ENCODE data around the gene FRMD5. TPM values are rescaled to one million over a fixed set of nuclear protein-coding genes. Genes with fewer than 3 reads are reported as not detected.

FRMD5 gene
- total RNA-seq, 1 experiment from 2014 or later = 17.4 TPM

DNA sequence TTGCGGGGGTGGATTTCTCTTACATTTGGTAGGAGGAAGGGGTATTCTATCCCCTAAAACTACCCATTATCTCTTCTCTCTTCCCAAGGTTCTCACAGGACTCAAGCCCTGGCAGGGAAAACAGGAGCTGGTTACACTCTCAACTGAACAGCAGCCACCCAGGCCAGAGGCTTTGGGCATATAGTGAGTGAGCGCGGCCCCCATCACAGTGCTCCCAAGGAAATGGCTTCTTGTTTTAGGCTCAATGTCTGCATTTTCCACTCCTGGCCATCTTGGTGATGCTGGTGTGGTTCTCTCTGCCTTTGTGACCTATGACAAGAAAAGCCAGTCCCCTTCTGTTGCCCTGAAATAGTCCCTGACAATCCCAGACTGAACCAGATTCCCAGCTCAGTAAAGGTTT lies 318.2 kb downstream of the FRMD5 start:
- H3K36me3 ChIP-seq (ENCODE audit: control insufficient read depth, insufficient read depth, low read length) = no peaks in the 10 kb centered on the region; the same call in none of the 2 replicates
- DNase-seq = no peak
- Mint-ChIP-seq H3K27ac (ENCODE audit: unreplicated experiment) (peak overlapping the region; percentile 43), H3K9me3 (ENCODE audit: unreplicated experiment) (no peaks in the 10 kb centered on the region), H3K27me3 (ENCODE audit: insufficient read depth, unreplicated experiment) (no peaks in the 10 kb centered on the region), H3K36me3 (ENCODE audit: insufficient read depth, unreplicated experiment) (peaks cover 81% of the 10 kb centered on the region), H3K4me3 (ENCODE audit: unreplicated experiment) (no peak overlapping the region), H3K4me1 (ENCODE audit: low read depth, unreplicated experiment) (peaks cover 20% of the 10 kb centered on the region)
- intact Hi-C loops (cut with micrococcal nuclease; ENCODE audit: unreplicated experiment) = loop anchor here (1.0 to 10.0 kb wide), 2 partner anchors 12 to 628 kb away; no protein-coding TSS in a partner anchor
- TF ChIP-seq, protein P1, sequence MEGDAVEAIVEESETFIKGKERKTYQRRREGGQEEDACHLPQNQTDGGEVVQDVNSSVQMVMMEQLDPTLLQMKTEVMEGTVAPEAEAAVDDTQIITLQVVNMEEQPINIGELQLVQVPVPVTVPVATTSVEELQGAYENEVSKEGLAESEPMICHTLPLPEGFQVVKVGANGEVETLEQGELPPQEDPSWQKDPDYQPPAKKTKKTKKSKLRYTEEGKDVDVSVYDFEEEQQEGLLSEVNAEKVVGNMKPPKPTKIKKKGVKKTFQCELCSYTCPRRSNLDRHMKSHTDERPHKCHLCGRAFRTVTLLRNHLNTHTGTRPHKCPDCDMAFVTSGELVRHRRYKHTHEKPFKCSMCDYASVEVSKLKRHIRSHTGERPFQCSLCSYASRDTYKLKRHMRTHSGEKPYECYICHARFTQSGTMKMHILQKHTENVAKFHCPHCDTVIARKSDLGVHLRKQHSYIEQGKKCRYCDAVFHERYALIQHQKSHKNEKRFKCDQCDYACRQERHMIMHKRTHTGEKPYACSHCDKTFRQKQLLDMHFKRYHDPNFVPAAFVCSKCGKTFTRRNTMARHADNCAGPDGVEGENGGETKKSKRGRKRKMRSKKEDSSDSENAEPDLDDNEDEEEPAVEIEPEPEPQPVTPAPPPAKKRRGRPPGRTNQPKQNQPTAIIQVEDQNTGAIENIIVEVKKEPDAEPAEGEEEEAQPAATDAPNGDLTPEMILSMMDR (IDR thresholded peaks at IDR 0.05; ENCODE audit: insufficient read depth in 1 of 2, low read depth in 1 of 2, low read length in 1 of 2, severe bottlenecking in 1 of 2, unreplicated experiment in 1 of 2) = no peak
- ChIA-PET POLR2A (interaction anchor here (1.0 kb wide), 1 partner anchor 10 kb away, joined by 5 read pairs; no protein-coding TSS in a partner anchor), CTCF (interaction anchor here (1.5 kb wide), 1 partner anchor 26 kb away, joined by 5 read pairs; no protein-coding TSS in a partner anchor)
- no peak overlapping the region for H3K4me3 ChIP-seq (ENCODE audit: low read depth, low read length)
- H3K4me1 ChIP-seq = peaks cover 40% of the 10 kb centered on the region
- BruUV-seq (replicated peaks) = TSS peak; percentile 37
- no peaks in the 10 kb centered on the region for H3K9me3 ChIP-seq
- no peaks in the 10 kb centered on the region for H3K27me3 ChIP-seq (replicated peaks; ENCODE audit: control insufficient read depth, insufficient read depth, low read length)

DNA sequence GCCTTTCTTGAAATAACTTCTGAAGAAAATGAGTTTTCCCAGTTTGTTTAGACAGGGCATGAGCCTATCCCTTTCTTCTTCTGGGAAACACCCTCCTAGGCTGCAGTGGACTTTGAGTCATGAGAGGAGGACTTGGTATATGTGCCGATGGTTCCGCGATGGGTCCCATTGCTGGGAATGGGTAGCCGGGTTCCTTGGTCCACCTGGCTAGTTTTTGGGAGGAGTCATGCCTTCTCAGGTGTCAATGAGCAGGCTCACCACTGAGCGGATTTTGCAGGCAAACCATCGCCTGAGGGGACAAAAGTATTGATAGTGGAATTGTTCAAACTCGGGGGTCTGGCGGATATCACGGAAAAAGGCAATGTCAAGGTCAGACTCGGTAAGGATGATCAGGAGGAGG lies 321.4 kb downstream of the FRMD5 start:
- ChIA-PET CTCF (interaction anchor here (0.6 kb wide), 1 partner anchor 19 kb away, joined by 5 read pairs; no protein-coding TSS in a partner anchor), POLR2A (no interaction called here)
- no peak overlapping the region for H3K4me3 Mint-ChIP-seq (ENCODE audit: unreplicated experiment)
- H3K27ac Mint-ChIP-seq (ENCODE audit: unreplicated experiment) = no peak overlapping the region
- Histone ChIP-seq H3K27me3 (replicated peaks; ENCODE audit: control insufficient read depth, insufficient read depth, low read length) (no peaks in the 10 kb centered on the region), H3K9me3 (no peaks in the 10 kb centered on the region), H3K36me3 (ENCODE audit: control insufficient read depth, insufficient read depth, low read length) (no peaks in the 10 kb centered on the region; the same call in none of the 2 replicates), H3K4me1 (peaks cover 21% of the 10 kb centered on the region), H3K4me3 (ENCODE audit: low read depth, low read length) (no peak overlapping the region)
- H3K36me3 Mint-ChIP-seq (ENCODE audit: insufficient read depth, unreplicated experiment) = peaks cover 73% of the 10 kb centered on the region
- H3K9me3 Mint-ChIP-seq (ENCODE audit: unreplicated experiment) = no peaks in the 10 kb centered on the region
- BruUV-seq (replicated peaks) = no TSS peak
- H3K27me3 Mint-ChIP-seq (ENCODE audit: insufficient read depth, unreplicated experiment) = no peaks in the 10 kb centered on the region
- TF ChIP-seq, protein P1 (IDR thresholded peaks at IDR 0.05; ENCODE audit: insufficient read depth in 1 of 2, low read depth in 1 of 2, low read length in 1 of 2, severe bottlenecking in 1 of 2, unreplicated experiment in 1 of 2) = no peak
- peaks cover 14% of the 10 kb centered on the region for H3K4me1 Mint-ChIP-seq (ENCODE audit: low read depth, unreplicated experiment)
- DNase-seq = no peak
- intact Hi-C loops (cut with micrococcal nuclease; ENCODE audit: unreplicated experiment) = loop anchor here (10.0 kb wide), 1 partner anchor 631 kb away; no protein-coding TSS in a partner anchor

GRCh38 chr15:43872416-43873020 lies 322.6 kb downstream of the FRMD5 start:
- Histone ChIP-seq H3K36me3 (ENCODE audit: control insufficient read depth, insufficient read depth, low read length) (no peaks in the 10 kb centered on the region; the same call in none of the 2 replicates), H3K4me3 (ENCODE audit: low read depth, low read length) (no peak overlapping the region), H3K4me1 (peaks cover 11% of the 10 kb centered on the region), H3K9me3 (no peaks in the 10 kb centered on the region), H3K27me3 (replicated peaks; ENCODE audit: control insufficient read depth, insufficient read depth, low read length) (no peaks in the 10 kb centered on the region)
- Mint-ChIP-seq H3K9me3 (ENCODE audit: unreplicated experiment) (no peaks in the 10 kb centered on the region), H3K4me1 (ENCODE audit: low read depth, unreplicated experiment) (peaks cover 10% of the 10 kb centered on the region), H3K4me3 (ENCODE audit: unreplicated experiment) (no peak overlapping the region), H3K27me3 (ENCODE audit: insufficient read depth, unreplicated experiment) (no peaks in the 10 kb centered on the region), H3K27ac (ENCODE audit: unreplicated experiment) (no peak overlapping the region), H3K36me3 (ENCODE audit: insufficient read depth, unreplicated experiment) (peaks cover 75% of the 10 kb centered on the region)
- CTCF ChIA-PET = interaction anchor here (0.5 to 0.6 kb wide), 2 partner anchors 427 to 476 kb away, joined by 3 read pairs; no protein-coding TSS in a partner anchor
- BruUV-seq (replicated peaks) = no TSS peak
- peak; percentile 56 to 72 for DNase-seq
- POLR2A ChIA-PET = no interaction called here
- TF ChIP-seq, protein P1 (IDR thresholded peaks at IDR 0.05; ENCODE audit: insufficient read depth in 1 of 2, low read depth in 1 of 2, low read length in 1 of 2, severe bottlenecking in 1 of 2, unreplicated experiment in 1 of 2) = peak; percentile 67 to 68
- intact Hi-C loops (cut with micrococcal nuclease; ENCODE audit: unreplicated experiment) = loop anchor here (1.0 to 10.0 kb wide), 3 partner anchors 194 to 632 kb away; no protein-coding TSS in a partner anchor
